H1 (cell line): Measurements from ENCODE around the gene PDE9A. TPM values are rescaled to one million over a fixed set of nuclear protein-coding genes. Genes with fewer than 3 reads are reported as not detected.

Source experiments
- CTCF ChIA-PET: fragments of 300-600 bp; sonication (Branson Sonifier 250); formaldehyde crosslinking; loops from one replicate; lab custom pipeline; 2021; ENCODE audit not compliant: partially characterized antibody; lab: Charles Lee
- POLR2A ChIA-PET: fragments of 300-600 bp; sonication (Branson Sonifier 250); formaldehyde crosslinking; loops from one replicate; lab custom pipeline; 2021; ENCODE audit warnings: inconsistent platforms; ENCODE audit not compliant: partially characterized antibody; lab: Charles Lee
- DNase-seq, 2 experiments: peaks; one replicate each; pipeline versions ENCODE4 v3.0.0 to v3.0.0-alpha.2; 2010 to 2022; ENCODE audit warnings: low spot score in 2 of 2, low read depth in 1 of 2, mixed read lengths in 1 of 2
- FAIRE-seq: peaks from 2 replicates; lab custom pipeline; 2011; peaks lifted over from hg19 to GRCh38; lab: Jason Lieb, UNC
- H2AFZ ChIP-seq: 2 replicates; pipeline ENCODE4 v1.8.1; 2012; ENCODE audit warnings: low read length, inconsistent platforms
- H2AK5ac ChIP-seq: 2 replicates; pipeline ENCODE4 v1.6.1; 2013; ENCODE audit warnings: low read depth, low read length
- H2BK120ac ChIP-seq: replicated peaks from 2 replicates; pipeline ENCODE3; 2013; ENCODE audit warnings: low read depth, low read length, inconsistent platforms
- H2BK12ac ChIP-seq: 2 replicates; pipeline ENCODE4 v1.6.1; 2013; ENCODE audit warnings: low read depth, low read length
- H2BK15ac ChIP-seq: 2 replicates; pipeline ENCODE4 v1.6.1; 2013; ENCODE audit warnings: low read length
- H2BK20ac ChIP-seq: 2 replicates; pipeline ENCODE4 v1.6.1; 2013; ENCODE audit warnings: low read length
- H2BK5ac ChIP-seq: 2 replicates; pipeline ENCODE4 v1.6.1; 2013; ENCODE audit warnings: low read depth, low read length
- H3K14ac ChIP-seq: 2 replicates; pipeline ENCODE4 v1.6.1; 2013; ENCODE audit warnings: inconsistent platforms; ENCODE audit not compliant: insufficient read length
- H3K18ac ChIP-seq: 2 replicates; pipeline ENCODE4 v1.6.1; 2013; ENCODE audit warnings: low read length; ENCODE audit errors: extremely low read depth
- H3K23ac ChIP-seq: 2 replicates; pipeline ENCODE4 v1.6.1; 2013; ENCODE audit warnings: inconsistent platforms; ENCODE audit not compliant: insufficient read length
- H3K23me2 ChIP-seq: 2 replicates; pipeline ENCODE4 v1.6.1; 2013; ENCODE audit warnings: low read depth, low read length
- H3K27ac ChIP-seq: 2 replicates; pipeline ENCODE4 v1.6.1; 2011; ENCODE audit warnings: low read depth, low read length, inconsistent platforms
- H3K27me3 ChIP-seq, 4 experiments: replicated peaks in 1 of 4; 1 replicate in 1 of 4; 2 replicates in 3 of 4; pipeline versions ENCODE4 v1.6.1 to v1.8.1; 2011 to 2013; ENCODE audit warnings: low read length in 3 of 4, mild to moderate bottlenecking in 3 of 4, inconsistent platforms in 2 of 4, mixed read lengths in 2 of 4, moderate library complexity in 1 of 4; ENCODE audit not compliant: control insufficient read depth in 3 of 4, insufficient read depth in 3 of 4; ENCODE audit errors: extremely low read depth in 1 of 4
- H3K36me3 ChIP-seq, 4 experiments: 2 replicates each; pipeline versions ENCODE4 v1.6.1 to v1.8.1; 2011 to 2013; ENCODE audit warnings: mild to moderate bottlenecking in 4 of 4, low read length in 3 of 4, moderate library complexity in 2 of 4, control low read depth in 1 of 4, inconsistent platforms in 1 of 4; ENCODE audit not compliant: insufficient read depth in 4 of 4, control insufficient read depth in 2 of 4
- H3K4ac ChIP-seq: replicated peaks from 2 replicates; pipeline ENCODE3; 2013; ENCODE audit warnings: low read length, low read depth, mixed read lengths, inconsistent platforms; ENCODE audit not compliant: insufficient read length
- H3K4me1 ChIP-seq, 4 experiments: replicated peaks in 1 of 4; 1 replicate in 1 of 4; 2 replicates in 3 of 4; pipeline versions ENCODE4 v1.6.1 to v1.8.1; 2011 to 2013; ENCODE audit warnings: low read length in 3 of 4, inconsistent platforms in 2 of 4, mixed read lengths in 1 of 4; ENCODE audit not compliant: insufficient read depth in 4 of 4, control insufficient read depth in 3 of 4
- H3K4me2 ChIP-seq, 2 experiments: 2 replicates each; pipeline versions ENCODE4 v1.6.1 to v1.8.1; 2011 to 2013; ENCODE audit warnings: low read depth in 2 of 2, low read length in 2 of 2, control low read depth in 1 of 2, inconsistent platforms in 1 of 2, mild to moderate bottlenecking in 1 of 2; ENCODE audit not compliant: insufficient read depth in 1 of 2
- H3K4me3 ChIP-seq, 4 experiments: fragments of 200-600, 300-600 bp in 1 of 4; sonication (generic), shearing (Covaris generic), sonication (Bioruptor Twin) in 1 of 4; 2 replicates each; pipeline versions ENCODE4 v1.5.1 to v1.8.1; 2011 to 2016; ENCODE audit warnings: low read length in 4 of 4, low read depth in 3 of 4, control low read depth in 2 of 4, inconsistent platforms in 2 of 4, mild to moderate bottlenecking in 2 of 4, mixed read lengths in 1 of 4, moderate library complexity in 1 of 4; ENCODE audit not compliant: insufficient read depth in 2 of 4; ENCODE audit errors: extremely low read depth in 1 of 4
- H3K56ac ChIP-seq: replicated peaks from 2 replicates; pipeline ENCODE3; 2013; ENCODE audit warnings: low read depth, mild to moderate bottlenecking, mixed read lengths, low read length, inconsistent platforms; ENCODE audit not compliant: insufficient read length
- H3K79me1 ChIP-seq: 2 replicates; pipeline ENCODE4 v1.6.1; 2013; ENCODE audit warnings: low read depth, low read length, control low read depth
- H3K79me2 ChIP-seq, 2 experiments: 2 replicates each; pipeline versions ENCODE4 v1.6.1 to v1.8.1; 2012 to 2013; ENCODE audit warnings: low read length in 2 of 2, mild to moderate bottlenecking in 2 of 2, inconsistent platforms in 1 of 2; ENCODE audit not compliant: insufficient read depth in 2 of 2, control insufficient read depth in 1 of 2
- H3K9ac ChIP-seq, 4 experiments: replicated peaks in 1 of 4; 1 replicate in 1 of 4; 2 replicates in 3 of 4; pipeline versions ENCODE4 v1.6.1 to v1.8.1; 2011 to 2013; ENCODE audit warnings: low read depth in 3 of 4, low read length in 3 of 4, control low read depth in 2 of 4, mild to moderate bottlenecking in 2 of 4, moderate library complexity in 2 of 4, inconsistent platforms in 1 of 4; ENCODE audit errors: extremely low read depth in 1 of 4
- H3K9me3 ChIP-seq, 2 experiments: 2 replicates each; pipeline versions ENCODE4 v1.6.1 to v1.8.1; 2012 to 2013; ENCODE audit warnings: mild to moderate bottlenecking in 2 of 2, moderate library complexity in 2 of 2, control low read depth in 1 of 2, inconsistent platforms in 1 of 2, low read depth in 1 of 2, low read length in 1 of 2, mixed read lengths in 1 of 2; ENCODE audit not compliant: insufficient read depth in 2 of 2
- H4K20me1 ChIP-seq, 2 experiments: replicated peaks in 1 of 2; 2 replicates each; pipeline versions ENCODE3 to v1.8.1; 2011 to 2013; ENCODE audit warnings: inconsistent platforms in 2 of 2, low read length in 2 of 2, mild to moderate bottlenecking in 1 of 2; ENCODE audit not compliant: insufficient read depth in 2 of 2, control insufficient read depth in 1 of 2
- H4K5ac ChIP-seq: 2 replicates; pipeline ENCODE4 v1.6.1; 2013; ENCODE audit warnings: low read length, low read depth, mixed read lengths, inconsistent platforms; ENCODE audit not compliant: insufficient read length
- H4K8ac ChIP-seq: 2 replicates; pipeline ENCODE4 v1.8.0; 2013; ENCODE audit warnings: mild to moderate bottlenecking, moderate library complexity, low read length, inconsistent platforms; ENCODE audit not compliant: insufficient read depth; ENCODE audit errors: extremely low read depth
- H4K91ac ChIP-seq: replicated peaks from 2 replicates; pipeline ENCODE3; 2013; ENCODE audit warnings: low read length, mixed read lengths, inconsistent platforms; ENCODE audit not compliant: insufficient read length
- CTBP2 ChIP-seq: IDR thresholded peaks from 2 replicates; pipeline ENCODE4 v1.7.0; 2011; ENCODE audit warnings: borderline replicate concordance, mild to moderate bottlenecking, moderate library complexity, mixed read lengths, low read length; ENCODE audit not compliant: insufficient read depth, insufficient read length
- KDM5A ChIP-seq: fragments of 200-600 bp; IDR thresholded peaks from 2 replicates; pipeline ENCODE4 v1.7.1; 2012; ENCODE audit warnings: mild to moderate bottlenecking, low read length, inconsistent platforms, mixed read lengths
- POLR2A ChIP-seq, 2 experiments: IDR thresholded peaks; 1 replicate in 1 of 2; 2 replicates in 1 of 2; pipeline ENCODE4 v1.6.1; 2011; ENCODE audit warnings: low read depth in 2 of 2, low read length in 2 of 2, mild to moderate bottlenecking in 2 of 2; ENCODE audit errors: control extremely low read depth in 1 of 2
- TBP ChIP-seq: IDR thresholded peaks from 2 replicates; pipeline ENCODE4 v1.6.1; 2011; ENCODE audit warnings: low read depth, low read length, improper control_type of control experiment
- TEAD4 ChIP-seq: IDR thresholded peaks from 2 replicates; pipeline ENCODE4 v1.6.1; 2012; ENCODE audit warnings: low read depth, low read length, inconsistent platforms, mixed read lengths
- YY1 ChIP-seq: IDR thresholded peaks from 2 replicates; pipeline ENCODE4 v1.6.1; 2011; ENCODE audit warnings: low read depth, mild to moderate bottlenecking, low read length
- WGBS, 2 experiments: shearing (Covaris generic) in 1 of 2; methylation state at CpG; one replicate each; pipeline versions ENCODE4 v1.1.6 to v1.1.7; 2013 to 2015; ENCODE audit warnings: low lambda C conversion rate in 2 of 2, mixed read lengths in 2 of 2, inconsistent platforms in 1 of 2, low coverage in 1 of 2, missing lambda C conversion rate in 1 of 2; ENCODE audit not compliant: insufficient replicate concordance in 2 of 2, insufficient coverage in 1 of 2, insufficient read length in 1 of 2; ENCODE audit errors: extremely low coverage in 1 of 2, missing lambda C conversion rate in 1 of 2; 5-methylcytosine and 5-hydroxymethylcytosine counted together
- polyA plus RNA-seq, 7 experiments: library from polyadenylated mRNA; depleted of rRNA in 3 of 7; stranded (reverse) in 5 of 7; unstranded in 2 of 7; fragments of >200 nt in 5 of 7; fragments of 200-250 nt in 2 of 7; gene quantifications; 1 replicate in 5 of 7; 2 replicates in 1 of 7; 4 replicates in 1 of 7; pipeline versions ENCODE4 v1.2.1 to v1.2.3, GENCODE V29; 2011 to 2013; ENCODE audit warnings: missing spikeins in 2 of 7, mixed read lengths in 2 of 7
- total RNA-seq: library from RNA; stranded (reverse); fragmentation: NEBNext Ultra II Directional; extraction: Animal tissue kit (Norgen Biotek cat#: 25700); gene quantifications from 2 replicates; pipeline ENCODE4 v1.2.1, GENCODE V29; 2021

PDE9A gene
- total and polyA plus RNA-seq, 2 of the 8 experiments (the other 6 are each of a cell fraction or from before 2014, with no cell fraction given), result 39.2 to 45.9 TPM

- no peak overlapping the region for H3K23ac ChIP-seq
- FAIRE-seq (no peak), DNase-seq (no peak)
- no peak overlapping the region for H3K56ac ChIP-seq
- WGBS, 2 experiments, result 94% methylated on average over 21 of the region's 21 CpGs; no CpG with 5 or more reads in 1 of the 2 experiments
- H2BK5ac ChIP-seq, result no peak overlapping the region
- ChIA-PET CTCF (interaction anchor here (1.0 to 1.9 kb wide), 6 partner anchors 10 to 49 kb away, joined by 3 to 5 read pairs (median 4); no protein-coding TSS in a partner anchor), POLR2A (interaction anchor here (1.8 kb wide), 1 partner anchor 37 kb away, joined by 6 read pairs; the partner anchor contains the start of gene PDE9A)
- no peak overlapping the region for H4K91ac ChIP-seq
- H3K4ac ChIP-seq, result no peak overlapping the region
- no peak overlapping the region for H2BK120ac ChIP-seq
- no peak overlapping the region for H3K14ac ChIP-seq
- no peak overlapping the region for H2AK5ac ChIP-seq
- no peaks in the 10 kb centered on the region; a peak in 1 of 8 replicates for H3K36me3 ChIP-seq
- H3K27me3 ChIP-seq, result peaks cover 0 to 2% (median 0%) of the 10 kb centered on the region in 4 experiments; a peak in 3 of 7 replicates
- H4K20me1 ChIP-seq, result peaks cover 0 to 7% of the 10 kb centered on the region in 2 experiments
- no peak overlapping the region for H2AFZ ChIP-seq
- H3K18ac ChIP-seq, result no peak overlapping the region
- peaks cover 0 to 8% (median 3%) of the 10 kb centered on the region in 4 experiments; a peak in 4 of 7 replicates for H3K4me1 ChIP-seq
- H3K23me2 ChIP-seq, result peaks cover 11% of the 10 kb centered on the region; the same call in 1 of the 2 replicates
- no peaks in the 10 kb centered on the region for H3K9me3 ChIP-seq
- no peak overlapping the region for H3K9ac ChIP-seq
- no peak overlapping the region for H3K27ac ChIP-seq
- H2BK15ac ChIP-seq, result peak overlapping the region; percentile 29; the same call in 1 of the 2 replicates
- no peaks in the 10 kb centered on the region for H3K79me2 ChIP-seq
- no peak overlapping the region for H4K5ac ChIP-seq
- no peak overlapping the region for H3K4me3 ChIP-seq
- H3K79me1 ChIP-seq, result no peaks in the 10 kb centered on the region
- no peak overlapping the region for H2BK20ac ChIP-seq
- H2BK12ac ChIP-seq, result 0 out of 2 replicates have a peak overlapping the region, but pooled peaks have one; percentile 39
- H4K8ac ChIP-seq, result no peak overlapping the region
- H3K4me2 ChIP-seq, result no peak overlapping the region
- no peak for TF ChIP-seq POLR2A (IDR thresholded peaks at IDR 0.05; ENCODE audit: control extremely low read depth in 1 of 2, low read depth in 2 of 2, low read length in 2 of 2)
- no peak for TF ChIP-seq CTBP2
- no peak for TF ChIP-seq YY1
- no peak for TF ChIP-seq TBP
- no peak for TF ChIP-seq TEAD4
- TF ChIP-seq KDM5A, result no peak
These were observed 36.5 kb upstream of the PDE9A start for GRCh38 chr21:42616941-42617340.
